NCI-H69 (cell line): Measurements from ENCODE around the gene DIS3L.
A peak's percentile ranks its signal among the peaks of the same experiment; 100 is the strongest.

Experiments used
- DNase-seq: peaks from one replicate; lab custom pipeline; 2025; lab: John Stamatoyannopoulos, UW

The DIS3L gene

GRCh38 chr15:66278056-66278455, 15.3 kb upstream of the DIS3L start:
- DNase-seq = no peak

DNA sequence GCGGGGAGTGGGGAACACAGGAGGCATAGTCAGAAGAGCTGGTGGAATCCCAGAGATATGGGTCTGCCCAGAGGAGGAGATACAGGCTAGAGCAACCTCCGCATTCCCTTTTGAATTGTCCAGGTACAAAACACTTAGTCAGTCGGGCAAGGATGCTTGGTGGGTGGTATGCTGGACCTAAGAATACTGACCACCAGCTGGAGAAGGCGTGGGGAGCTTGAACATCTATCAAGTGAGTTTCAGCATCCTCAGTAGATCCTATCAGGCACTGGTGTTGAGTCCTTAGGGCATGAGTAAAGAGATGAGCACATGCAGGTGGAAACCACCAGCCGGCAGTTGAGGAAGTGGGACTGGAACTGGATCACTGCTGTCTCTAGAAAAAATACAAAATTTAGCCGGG, 14.7 kb upstream of the DIS3L start:
- DNase-seq = no peak

DNA sequence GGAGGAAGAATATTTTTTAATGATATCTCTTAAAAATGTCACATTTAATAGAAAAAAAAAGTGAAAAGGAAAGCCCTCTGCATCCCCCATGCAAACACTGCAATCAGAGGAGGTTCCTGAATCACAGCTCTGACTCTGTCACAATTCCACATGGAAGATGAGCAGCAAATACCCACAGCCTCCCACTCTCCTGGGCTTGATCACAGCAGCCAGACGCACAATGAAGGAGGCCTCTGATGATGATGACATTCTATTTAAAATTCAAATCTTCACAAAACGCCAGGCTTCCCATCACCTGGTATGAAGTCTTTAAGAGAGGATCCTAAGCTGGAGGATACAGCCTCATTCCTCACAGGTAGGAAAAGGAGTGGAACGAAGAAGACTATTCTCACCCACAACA, 9.1 kb upstream of the DIS3L start:
- DNase-seq = no peak

- peak; percentile 74 for DNase-seq
Observed at GRCh38 chr15:66285533-66286280, 7.7 kb upstream of the DIS3L start.

DNA sequence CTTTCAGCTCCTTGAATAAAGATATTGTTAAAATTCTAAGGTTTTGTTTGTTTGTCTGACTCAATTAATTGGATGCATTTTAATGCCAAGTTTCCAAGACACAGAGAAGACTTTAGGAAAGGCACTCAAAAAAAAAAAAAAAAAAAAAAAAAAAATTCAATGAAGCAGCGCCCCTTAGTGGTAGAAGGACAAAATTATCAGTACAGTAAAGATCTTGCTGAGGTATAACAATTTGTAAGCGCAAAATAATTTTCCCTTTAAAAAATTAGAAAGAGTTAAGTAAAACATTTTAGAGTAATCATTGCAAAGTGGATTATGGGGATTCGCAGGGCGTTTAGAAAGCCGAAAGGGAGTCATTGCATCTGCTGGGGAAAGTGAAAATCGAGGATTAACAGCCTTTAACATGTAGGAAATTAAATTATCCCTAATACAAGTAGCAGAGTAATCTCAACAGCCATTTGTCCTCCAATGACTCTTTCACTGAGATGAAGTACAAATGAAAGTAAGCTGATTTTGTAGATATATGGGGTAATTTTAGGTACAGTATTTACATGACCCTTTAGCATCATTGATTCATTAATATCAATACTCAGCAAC, 5.8 kb upstream of the DIS3L start:
- DNase-seq = peak; percentile 67

GRCh38 chr15:66288093-66288492, 5.3 kb upstream of the DIS3L start:
- peak; percentile 35 for DNase-seq

GRCh38 chr15:66288551-66289185, 4.7 kb upstream of the DIS3L start:
- peak; percentile 29 for DNase-seq

GRCh38 chr15:66290007-66290406, 3.4 kb upstream of the DIS3L start:
- DNase-seq = peak; percentile 73

GRCh38 chr15:66290518-66290917, 2.9 kb upstream of the DIS3L start:
- peak; percentile 40 for DNase-seq

- peak; percentile 38 for DNase-seq
Observed at GRCh38 chr15:66291816-66292570, 1.4 kb upstream of the DIS3L start.

DNA sequence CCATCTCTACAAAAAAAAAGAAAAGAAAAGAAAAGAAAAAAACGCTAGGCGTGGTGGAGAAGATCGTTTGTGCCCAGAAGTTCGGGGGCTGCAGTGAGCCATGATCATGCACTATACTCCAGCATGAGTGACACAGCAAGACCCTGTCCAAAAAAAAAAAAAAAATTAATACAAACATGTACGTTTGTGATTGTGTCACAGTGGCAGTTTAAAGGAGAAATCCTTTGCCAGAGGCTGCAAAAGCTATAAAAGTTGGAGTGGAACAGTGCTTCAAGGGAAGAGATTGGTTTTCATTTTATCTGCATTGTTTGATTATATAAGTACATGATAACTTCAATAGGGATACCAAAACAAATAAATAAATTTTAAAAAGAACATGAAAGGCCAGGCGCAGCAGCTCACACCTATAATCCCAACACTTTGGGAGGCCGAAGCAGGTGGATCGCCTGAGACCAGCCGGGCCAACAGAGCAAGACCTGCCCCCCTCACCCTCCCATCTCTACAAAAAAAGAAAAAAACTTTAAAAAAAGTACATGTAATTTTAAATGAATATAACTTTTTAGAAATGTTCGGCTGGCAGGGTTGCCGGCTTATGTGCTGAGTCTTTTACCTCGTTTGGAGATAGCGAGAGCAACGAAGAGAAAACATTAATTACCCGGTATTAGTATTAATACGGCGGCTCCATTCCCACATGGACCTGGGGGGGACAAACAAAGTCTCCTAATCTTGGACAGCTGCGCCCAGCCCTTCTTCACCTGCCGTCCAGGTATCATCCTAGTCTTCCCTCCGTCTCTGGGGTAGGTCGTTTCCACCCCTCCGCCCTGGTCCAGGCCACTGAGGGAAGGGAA, 573 bp upstream of the DIS3L start:
- DNase-seq = no peak

DNA sequence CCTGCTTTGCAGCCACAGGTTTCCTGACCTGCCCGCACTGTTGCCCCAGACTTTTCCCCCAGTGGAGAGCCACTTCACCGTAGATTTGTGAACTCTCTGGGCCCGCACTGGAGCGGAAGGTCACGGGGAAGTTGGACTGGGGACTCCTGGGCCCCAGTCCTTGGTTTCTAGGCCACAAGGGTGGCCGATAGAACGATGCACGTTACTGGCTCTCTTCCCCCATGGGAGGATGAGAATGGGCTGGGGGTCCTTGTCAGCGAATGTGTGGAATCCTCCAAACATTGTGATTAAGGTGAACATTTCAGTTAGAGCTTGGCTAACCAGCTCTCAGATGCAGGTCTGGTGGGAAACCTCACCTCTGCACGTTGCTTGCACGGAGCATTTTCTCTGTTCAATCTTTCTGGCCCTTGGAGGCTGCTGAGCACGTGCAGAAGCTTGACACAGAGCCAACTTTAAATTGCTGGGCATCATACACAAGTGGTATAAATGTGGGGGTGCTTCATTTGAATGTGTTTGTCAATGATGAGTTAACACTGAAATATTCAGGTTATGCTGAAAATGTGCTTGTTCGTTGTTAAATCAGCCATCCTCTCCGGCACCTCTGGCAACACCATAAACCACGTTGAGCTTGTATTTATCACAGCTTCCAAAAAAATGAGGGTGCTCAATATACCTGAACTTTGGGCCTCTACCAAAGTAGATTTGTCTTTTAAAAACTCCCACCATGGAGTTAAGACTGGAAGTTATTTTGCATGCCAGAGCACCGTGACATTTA, 976 bp downstream of the DIS3L start:
- peak; percentile 88 for DNase-seq

DNA sequence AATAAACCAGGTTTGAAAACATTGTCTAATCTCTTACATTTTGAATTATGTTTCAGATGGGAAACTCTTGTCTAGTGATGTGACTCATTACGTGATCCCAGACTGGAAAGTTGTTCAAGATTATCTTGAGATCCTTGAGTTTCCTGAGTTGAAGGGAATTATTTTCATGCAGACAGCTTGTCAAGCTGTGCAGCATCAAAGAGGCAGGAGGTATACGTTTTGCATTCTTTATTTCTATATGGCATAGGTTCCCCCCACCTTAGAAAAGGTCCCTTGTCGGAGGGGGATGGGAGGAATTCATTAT, 1.5 kb downstream of the DIS3L start:
- DNase-seq = peak; percentile 47

DNA sequence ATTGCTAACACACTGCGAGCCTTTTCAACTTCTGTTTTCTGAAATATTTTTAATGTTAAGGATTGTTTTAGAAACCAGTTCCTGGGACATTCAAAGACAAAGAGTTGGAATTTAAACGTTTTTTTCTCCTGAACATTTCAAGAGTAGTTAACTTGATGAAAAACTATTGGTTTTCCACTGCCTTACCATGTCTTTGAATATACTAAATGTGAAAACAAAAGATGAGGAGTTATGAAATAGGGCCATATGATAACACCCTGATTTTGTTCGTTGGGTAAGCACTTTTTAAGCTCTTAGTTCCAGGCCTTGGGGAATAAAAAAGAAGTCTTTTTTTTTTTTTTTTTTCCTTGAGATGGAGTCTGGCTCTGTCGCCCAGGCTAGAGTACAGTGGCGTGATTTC, 2.8 kb downstream of the DIS3L start:
- DNase-seq = no peak

DNA sequence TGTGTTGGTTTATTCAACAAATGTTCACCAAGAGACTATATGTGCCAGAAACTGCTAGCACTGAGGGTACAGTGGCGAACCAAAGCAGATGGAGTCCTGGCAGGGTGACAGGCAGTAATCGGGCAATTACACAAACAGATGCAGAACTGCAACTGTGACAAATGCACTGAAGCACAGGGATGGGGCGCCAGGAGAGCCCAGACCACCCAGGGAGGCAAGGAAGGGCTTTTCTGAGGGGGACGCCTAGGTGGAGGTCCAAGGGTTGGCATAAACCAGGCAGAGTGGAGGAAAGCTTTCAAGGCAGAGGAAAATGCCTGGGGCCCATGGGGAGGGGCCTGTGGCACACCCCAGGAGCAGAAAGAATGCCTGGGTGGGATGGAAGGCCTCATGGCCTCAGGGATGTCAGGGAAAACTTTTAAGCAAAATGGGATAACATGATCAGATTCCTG, 5.5 kb downstream of the DIS3L start:
- peak; percentile 82 for DNase-seq

DNA sequence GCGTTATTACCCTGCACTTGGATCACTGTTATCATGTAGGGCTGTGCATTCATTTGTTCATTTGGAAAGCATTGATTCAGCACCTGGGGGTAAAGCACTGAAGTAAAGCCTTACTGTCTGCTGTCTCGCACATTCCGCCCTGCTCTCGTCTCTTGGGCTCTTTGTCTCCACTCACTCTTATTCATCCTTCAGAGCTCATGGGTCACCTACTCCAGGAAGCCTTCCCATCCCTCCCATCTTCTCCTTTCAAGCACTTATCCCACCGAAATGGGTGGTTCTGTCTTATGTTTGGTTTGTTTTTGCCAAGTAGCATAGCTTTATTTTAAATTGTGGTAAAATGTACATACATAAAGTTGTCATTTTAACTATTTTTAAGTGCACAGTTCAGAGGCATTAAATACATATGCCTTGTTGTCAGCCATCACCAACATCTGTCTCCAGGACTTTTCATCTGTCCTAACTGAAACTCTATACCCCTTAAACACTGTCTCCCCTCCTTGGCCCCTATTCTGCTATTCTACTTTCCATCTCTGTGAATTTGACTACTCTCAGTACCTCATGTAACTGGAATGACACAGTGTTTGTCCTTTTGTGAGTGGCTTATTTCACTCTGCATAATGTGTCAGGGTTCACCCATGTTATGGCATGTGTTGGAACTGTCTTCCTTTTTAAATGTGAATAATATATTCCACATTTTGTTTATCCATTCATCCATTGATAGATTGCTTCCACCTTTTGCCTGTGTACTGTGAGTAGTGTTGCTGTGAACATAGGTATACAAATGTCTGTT, 9.3 kb downstream of the DIS3L start:
- no peak for DNase-seq

DNA sequence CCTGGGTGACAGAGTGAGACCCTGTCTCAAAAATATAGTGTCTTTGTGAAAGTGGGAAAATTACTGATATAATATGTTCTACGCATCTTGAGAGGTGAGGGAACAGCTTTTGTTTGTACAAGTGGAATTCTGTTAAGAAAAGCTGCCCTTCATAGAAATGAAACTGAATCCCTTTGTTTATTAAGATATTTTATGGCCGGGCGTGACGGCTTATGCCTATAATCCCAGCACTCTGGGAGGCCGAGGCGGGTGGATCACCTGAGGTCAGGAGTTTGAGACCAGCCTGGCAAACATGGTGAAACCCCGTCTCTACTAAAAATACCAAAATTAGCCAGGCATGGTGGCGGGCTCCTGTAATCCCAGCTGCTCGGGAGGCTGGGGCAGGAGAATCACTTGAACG, 11.1 kb downstream of the DIS3L start:
- peak; percentile 60 for DNase-seq

GRCh38 chr15:66306381-66306780, 13.0 kb downstream of the DIS3L start:
- peak; percentile 88 for DNase-seq

DNA sequence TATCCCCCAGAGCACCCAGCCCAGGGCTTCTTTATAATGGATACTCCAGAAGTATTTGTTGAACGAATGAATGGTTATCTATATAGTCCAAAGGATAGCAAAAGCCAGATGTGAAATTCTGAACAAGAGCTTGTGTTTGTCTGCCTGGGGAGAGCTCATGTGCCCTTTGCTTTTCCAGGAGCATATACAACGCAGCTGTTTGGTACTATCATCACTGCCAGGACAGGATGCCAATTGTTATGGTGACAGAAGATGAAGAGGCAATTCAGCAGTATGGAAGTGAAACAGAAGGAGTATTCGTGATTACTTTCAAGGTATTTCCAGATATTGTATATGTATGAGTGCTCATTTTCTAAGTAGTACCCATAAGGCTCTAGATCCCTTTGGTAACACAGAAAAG, 15.2 kb downstream of the DIS3L start:
- no peak for DNase-seq

DNA sequence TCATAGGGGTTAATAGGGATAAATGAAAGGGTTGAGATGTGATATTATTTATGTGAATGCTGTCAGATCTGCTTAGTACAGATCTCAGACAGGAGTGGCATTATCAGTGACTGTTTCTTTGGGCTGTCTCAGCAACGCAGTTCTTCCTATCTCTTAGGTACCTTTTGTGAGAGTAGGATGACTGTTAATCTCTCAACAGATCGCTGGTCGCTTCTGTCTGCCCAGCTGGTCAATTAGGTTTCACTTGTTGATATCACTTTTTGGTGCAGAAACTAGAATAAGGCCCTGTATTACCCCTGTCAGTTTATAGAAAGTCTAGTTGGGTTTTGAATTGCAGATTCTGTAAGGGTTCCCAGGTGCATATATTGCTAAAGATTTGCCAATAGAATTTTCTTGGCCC, 16.5 kb downstream of the DIS3L start:
- no peak for DNase-seq
